ENCODE data around the gene HACL1.

DNA sequence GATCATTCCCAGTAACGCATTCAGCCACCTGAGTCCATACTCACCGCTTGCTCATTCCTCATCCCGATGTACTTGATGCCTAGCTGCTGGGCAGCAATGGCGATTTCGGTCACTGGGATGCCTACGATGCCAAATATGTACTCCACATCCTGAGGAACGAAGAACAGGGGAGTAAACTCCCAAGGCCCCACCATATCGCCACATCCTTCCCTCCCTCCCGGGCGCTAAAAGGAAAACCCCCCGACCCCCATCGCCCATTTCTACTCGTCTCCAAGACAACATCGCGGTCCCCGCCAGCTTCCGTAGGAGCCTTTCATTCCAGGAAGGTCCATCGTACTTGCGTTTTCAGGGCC, 347 bp downstream of the HACL1 start:
- TF ChIP-seq, protein P1, sequence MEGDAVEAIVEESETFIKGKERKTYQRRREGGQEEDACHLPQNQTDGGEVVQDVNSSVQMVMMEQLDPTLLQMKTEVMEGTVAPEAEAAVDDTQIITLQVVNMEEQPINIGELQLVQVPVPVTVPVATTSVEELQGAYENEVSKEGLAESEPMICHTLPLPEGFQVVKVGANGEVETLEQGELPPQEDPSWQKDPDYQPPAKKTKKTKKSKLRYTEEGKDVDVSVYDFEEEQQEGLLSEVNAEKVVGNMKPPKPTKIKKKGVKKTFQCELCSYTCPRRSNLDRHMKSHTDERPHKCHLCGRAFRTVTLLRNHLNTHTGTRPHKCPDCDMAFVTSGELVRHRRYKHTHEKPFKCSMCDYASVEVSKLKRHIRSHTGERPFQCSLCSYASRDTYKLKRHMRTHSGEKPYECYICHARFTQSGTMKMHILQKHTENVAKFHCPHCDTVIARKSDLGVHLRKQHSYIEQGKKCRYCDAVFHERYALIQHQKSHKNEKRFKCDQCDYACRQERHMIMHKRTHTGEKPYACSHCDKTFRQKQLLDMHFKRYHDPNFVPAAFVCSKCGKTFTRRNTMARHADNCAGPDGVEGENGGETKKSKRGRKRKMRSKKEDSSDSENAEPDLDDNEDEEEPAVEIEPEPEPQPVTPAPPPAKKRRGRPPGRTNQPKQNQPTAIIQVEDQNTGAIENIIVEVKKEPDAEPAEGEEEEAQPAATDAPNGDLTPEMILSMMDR (IDR thresholded peaks at IDR 0.05; ENCODE audit: poor library complexity): no peak
- no peak for TF ChIP-seq EZH2 (IDR thresholded peaks at IDR 0.05; ENCODE audit: borderline replicate concordance)

Data from hepatocyte (in vitro differentiated cells).